Esophagus muscularis mucosa (tissue), 4 donors: ENCODE data around the gene GCK. TPM values are rescaled to one million over a fixed set of nuclear protein-coding genes. Genes with fewer than 3 reads are reported as not detected.

Source experiments
- DNase-seq: peaks from one replicate; pipeline ENCODE4 v3.0.0-alpha.2; 2017; ENCODE audit errors: extremely low spot score
- H3K27ac ChIP-seq, 4 donors: fragments of 200-600 bp; sonication (generic); replicated peaks in 1 of 4; 1 replicate in 3 of 4; 2 replicates in 1 of 4; pipeline ENCODE4 v1.5.1; 2016 to 2019; ENCODE audit warnings: mild to moderate bottlenecking in 1 of 4
- H3K27me3 ChIP-seq, 4 donors: fragments of 200-600 bp; sonication (generic); one replicate each; pipeline versions ENCODE4 v1.5.1 to v1.6.0; 2016 to 2019
- H3K36me3 ChIP-seq, 4 donors: fragments of 200-600 bp; sonication (generic); one replicate each; pipeline ENCODE4 v1.5.1; 2016 to 2019
- H3K4me1 ChIP-seq, 4 donors: fragments of 200-600 bp; sonication (generic); one replicate each; pipeline ENCODE4 v1.5.1; 2016 to 2019
- H3K4me3 ChIP-seq, 4 donors: fragments of 200-600 bp; sonication (generic); 1 replicate in 2 of 4; 2 replicates in 2 of 4; pipeline ENCODE4 v1.5.1; 2016 to 2019; ENCODE audit warnings: mild to moderate bottlenecking in 4 of 4, moderate library complexity in 1 of 4
- H3K9me3 ChIP-seq, 4 donors: fragments of 200-600 bp; sonication (generic); 1 replicate in 3 of 4; 2 replicates in 1 of 4; pipeline ENCODE4 v1.5.1; 2016 to 2019
- CTCF ChIP-seq, 3 experiments: fragments of 200-600 bp in 2 of 3; fragments of 450-650 bp in 1 of 3; sonication (generic) in 2 of 3; IDR thresholded peaks; one replicate each; pipeline ENCODE4 v1.5.1; 2017 to 2019; ENCODE audit warnings: antibody characterized with exemption in 3 of 3, mild to moderate bottlenecking in 2 of 3, moderate library complexity in 1 of 3
- EP300 ChIP-seq: sonication (generic); formaldehyde crosslinking; IDR thresholded peaks from one replicate; pipeline ENCODE4 v1.6.1; 2017; ENCODE audit warnings: antibody characterized with exemption
- POLR2A ChIP-seq: fragments of 450-650 bp; IDR thresholded peaks from one replicate; pipeline ENCODE4 v1.6.1; 2017; ENCODE audit warnings: antibody characterized with exemption, moderate library complexity, mild to moderate bottlenecking, low read depth
- POLR2AphosphoS5 ChIP-seq, 2 donors: sonication (generic); formaldehyde crosslinking; IDR thresholded peaks; one replicate each; pipeline ENCODE4 v1.6.1; 2017; ENCODE audit warnings: antibody characterized with exemption in 2 of 2
- whole genome bisulfite sequencing: methylation state at CpG from one replicate; pipeline ENCODE4 v1.1.5; 2018; 5-methylcytosine and 5-hydroxymethylcytosine counted together
- intact Hi-C: fragments of 100-400 bp; cut with DNase I; formaldehyde crosslinking; loops from one replicate; pipeline ENCODE4 v1.15.1; 2023
- total RNA-seq, 4 donors: library from RNA; depleted of rRNA; stranded (reverse); fragments of >200 nt; gene quantifications; one replicate each; pipeline versions ENCODE4 v1.1.0 to v1.2.1, GENCODE V29; 2016

GCK gene
- total RNA-seq, 4 donors from 2014 or later: 0.75 to 2.8 (median 1.2) TPM

- H3K4me1 ChIP-seq: peaks cover 17 to 50% (median 46%) of the 10 kb centered on the region in 4 donors
Observed at GRCh38 chr7:44100458-44101302, 88.6 kb downstream of the GCK start.

GRCh38 chr7:44099669-44100068 is 89.6 kb downstream of the GCK start:
- Histone ChIP-seq H3K4me3 (no peak overlapping the region), H3K27ac (peak overlapping the region; percentile 78 to 94 (median 90)), H3K27me3 (no peaks in the 10 kb centered on the region), H3K4me1 (peaks cover 10 to 50% (median 46%) of the 10 kb centered on the region in 4 donors), H3K9me3 (no peaks in the 10 kb centered on the region), H3K36me3 (no peaks in the 10 kb centered on the region)
- DNase-seq: no peak
- 54% methylated on average over 4 of the region's 4 CpGs for WGBS
- intact Hi-C loops: no loop called here
- TF ChIP-seq POLR2AphosphoS5 (IDR thresholded peaks at IDR 0.05) (no peak), EP300 (no peak), POLR2A (no peak), CTCF (IDR thresholded peaks at IDR 0.05) (no peak)

More at GRCh38 chr7:44100458-44101302, 88.6 kb downstream of the GCK start:
- Histone ChIP-seq H3K9me3 (no peaks in the 10 kb centered on the region), H3K36me3 (no peaks in the 10 kb centered on the region), H3K27me3 (no peaks in the 10 kb centered on the region), H3K27ac (peak overlapping the region; percentile 78 to 94 (median 90)), H3K4me3 (no peak overlapping the region)
- 52% methylated on average over 6 of the region's 10 CpGs for whole genome bisulfite sequencing
- DNase-seq: no peak
- intact Hi-C loops: no loop called here
- peak in 1 of 3 experiments; percentile 4 for TF ChIP-seq CTCF (IDR thresholded peaks at IDR 0.05)
- no peak for TF ChIP-seq POLR2A

GRCh38 chr7:44098092-44099068 is 90.9 kb downstream of the GCK start:
- H3K4me3 ChIP-seq: no peak overlapping the region
- no peaks in the 10 kb centered on the region for H3K9me3 ChIP-seq
- H3K27ac ChIP-seq: no peak overlapping the region
- no peaks in the 10 kb centered on the region for H3K36me3 ChIP-seq
- WGBS: 87% methylated on average over 6 of the region's 6 CpGs
- H3K4me1 ChIP-seq: peaks cover 5 to 45% (median 42%) of the 10 kb centered on the region in 4 donors
- no peak for DNase-seq
- H3K27me3 ChIP-seq: no peaks in the 10 kb centered on the region
- intact Hi-C loops: no loop called here
- no peak for TF ChIP-seq POLR2A
- TF ChIP-seq CTCF (IDR thresholded peaks at IDR 0.05): no peak
- TF ChIP-seq POLR2AphosphoS5 (IDR thresholded peaks at IDR 0.05): no peak
- TF ChIP-seq EP300: no peak

GRCh38 chr7:44097064-44097932 is 91.9 kb downstream of the GCK start:
- peaks cover 5 to 44% (median 40%) of the 10 kb centered on the region in 4 donors for H3K4me1 ChIP-seq
- intact Hi-C loops: no loop called here
- no peak overlapping the region for H3K4me3 ChIP-seq
- TF ChIP-seq POLR2A: no peak
- WGBS: 84% methylated on average over 9 of the region's 9 CpGs
- no peak for DNase-seq
- no peaks in the 10 kb centered on the region for H3K36me3 ChIP-seq
- H3K27me3 ChIP-seq: no peaks in the 10 kb centered on the region
- H3K9me3 ChIP-seq: no peaks in the 10 kb centered on the region
- H3K27ac ChIP-seq: peak overlapping the region in 1 of 4 donors; percentile 7
